ENCODE data around the gene ESPNL. TPM values are rescaled to one million over a fixed set of nuclear protein-coding genes. Genes with fewer than 3 reads are reported as not detected.

Gene ESPNL
- total RNA-seq, 1 donor from 2014 or later: 0.40 TPM

GRCh38 chr2:238098901-238099713, 1.0 kb upstream of the ESPNL start:
- ATAC-seq: peak; percentile 7

- ATAC-seq: no peak
Measured at GRCh38 chr2:238099714-238100048, 459 bp upstream of the ESPNL start.

- no peak for ATAC-seq
Measured at GRCh38 chr2:238100821-238101771, 956 bp downstream of the ESPNL start.

GRCh38 chr2:238101891-238102841, 2.0 kb downstream of the ESPNL start:
- no peak for ATAC-seq

- no peak for ATAC-seq
Measured at GRCh38 chr2:238102865-238103264, 2.7 kb downstream of the ESPNL start.

GRCh38 chr2:238103465-238104225, 3.5 kb downstream of the ESPNL start:
- no peak for ATAC-seq

- no peak for ATAC-seq
Measured at GRCh38 chr2:238104226-238104690, 4.1 kb downstream of the ESPNL start.

GRCh38 chr2:238104691-238105371, 4.7 kb downstream of the ESPNL start:
- no peak for ATAC-seq

- no peak for ATAC-seq
Measured at GRCh38 chr2:238105506-238106338, 5.6 kb downstream of the ESPNL start.

- no peak for ATAC-seq
Measured at GRCh38 chr2:238106339-238106697, 6.2 kb downstream of the ESPNL start.

- peak; percentile 20 for ATAC-seq
Measured at GRCh38 chr2:238106698-238107524, 6.8 kb downstream of the ESPNL start.

- peak; percentile 70 for ATAC-seq
Measured at GRCh38 chr2:238107525-238108422, 7.6 kb downstream of the ESPNL start.

GRCh38 chr2:238108423-238109183, 8.5 kb downstream of the ESPNL start:
- ATAC-seq: peak; percentile 35

GRCh38 chr2:238113611-238114010, 13.5 kb downstream of the ESPNL start:
- no peak for ATAC-seq

GRCh38 chr2:238114331-238114841, 14.2 kb downstream of the ESPNL start:
- no peak for ATAC-seq

- no peak for ATAC-seq
Measured at GRCh38 chr2:238114851-238115660, 14.9 kb downstream of the ESPNL start.

Measured in esophagus mucosa (tissue), 1 donor.